Measurements from ENCODE around the gene CHORDC1. TPM values are rescaled to one million over a fixed set of nuclear protein-coding genes. Genes with fewer than 3 reads are reported as not detected.

Gene CHORDC1
- total RNA-seq, 1 donor from 2014 or later, result 59.2 TPM

DNA sequence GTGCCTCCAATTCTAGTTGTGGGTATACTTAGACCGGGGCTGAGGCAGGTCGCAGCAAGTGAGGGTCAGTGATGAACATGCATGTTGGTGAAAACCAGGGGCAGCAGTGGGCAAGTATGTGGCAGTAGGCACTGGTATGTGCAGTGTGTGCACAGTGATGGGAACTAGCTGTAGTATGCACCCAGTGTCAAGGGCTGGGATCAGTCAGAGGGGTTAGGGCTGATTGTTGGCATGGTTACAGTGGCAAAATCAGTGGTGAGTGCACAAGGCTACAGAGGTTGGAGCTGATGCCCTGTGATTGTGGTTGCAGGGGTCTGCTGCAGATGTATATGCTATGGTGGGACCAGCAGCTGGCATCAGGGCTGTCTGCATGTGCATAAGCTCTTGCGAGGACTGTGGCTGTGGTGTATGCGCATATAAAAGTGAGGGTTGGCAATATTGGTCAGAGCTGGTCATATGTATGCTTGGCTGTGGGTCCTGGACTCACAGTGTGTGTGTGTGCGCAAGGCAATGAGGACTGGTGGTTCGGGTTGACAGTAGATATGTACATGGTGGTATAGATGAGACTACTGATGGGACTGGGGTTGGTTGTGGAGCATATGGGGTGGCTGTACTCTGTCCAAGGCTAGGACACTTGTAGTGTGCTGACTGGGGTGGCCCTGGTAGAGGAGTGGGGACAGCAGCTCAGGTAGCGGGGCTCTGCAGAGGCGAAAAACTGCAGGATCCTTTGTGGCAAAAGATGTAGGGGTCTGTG lies 33.7 kb upstream of the CHORDC1 start:
- FAIRE-seq (no peak), DNase-seq (ENCODE audit: low read depth) (no peak)
- Histone ChIP-seq H3K27me3 (ENCODE audit: insufficient read depth, low read length) (no peaks in the 10 kb centered on the region), H4K20me1 (ENCODE audit: insufficient read depth, low read length) (no peaks in the 10 kb centered on the region), H3K9ac (ENCODE audit: low read length) (no peak overlapping the region), H3K36me3 (ENCODE audit: insufficient read depth, low read length) (no peaks in the 10 kb centered on the region), H3K4me1 (ENCODE audit: insufficient read depth, low read length) (no peaks in the 10 kb centered on the region), H3K4me2 (ENCODE audit: low read length) (no peak overlapping the region), H3K79me2 (ENCODE audit: insufficient read depth, low read length) (no peaks in the 10 kb centered on the region), H3K4me3 (ENCODE audit: insufficient read depth, low read depth, low read length) (no peak overlapping the region), H3K27ac (ENCODE audit: low read depth, low read length) (no peak overlapping the region), H2AFZ (ENCODE audit: low read depth, low read length) (no peak overlapping the region), H3K9me3 (ENCODE audit: insufficient read depth, low read depth, low read length) (no peaks in the 10 kb centered on the region)
- Mint-ChIP-seq H3K4me1 (ENCODE audit: low read depth, unreplicated experiment) (peaks cover 6% of the 10 kb centered on the region), H3K27me3 (ENCODE audit: low read depth, unreplicated experiment) (peaks cover 4% of the 10 kb centered on the region), H3K9me3 (ENCODE audit: unreplicated experiment) (peaks cover 6% of the 10 kb centered on the region), H3K27ac (ENCODE audit: unreplicated experiment) (no peak overlapping the region), H3K36me3 (ENCODE audit: low read depth, unreplicated experiment) (no peaks in the 10 kb centered on the region), H3K4me3 (ENCODE audit: unreplicated experiment) (no peak overlapping the region)
- TF ChIP-seq CTCF (IDR thresholded peaks at IDR 0.05; ENCODE audit: insufficient read depth, low read depth, low read length) (no peak), EZH2 (IDR thresholded peaks at IDR 0.05; ENCODE audit: insufficient read depth, low read length) (no peak)

DNA sequence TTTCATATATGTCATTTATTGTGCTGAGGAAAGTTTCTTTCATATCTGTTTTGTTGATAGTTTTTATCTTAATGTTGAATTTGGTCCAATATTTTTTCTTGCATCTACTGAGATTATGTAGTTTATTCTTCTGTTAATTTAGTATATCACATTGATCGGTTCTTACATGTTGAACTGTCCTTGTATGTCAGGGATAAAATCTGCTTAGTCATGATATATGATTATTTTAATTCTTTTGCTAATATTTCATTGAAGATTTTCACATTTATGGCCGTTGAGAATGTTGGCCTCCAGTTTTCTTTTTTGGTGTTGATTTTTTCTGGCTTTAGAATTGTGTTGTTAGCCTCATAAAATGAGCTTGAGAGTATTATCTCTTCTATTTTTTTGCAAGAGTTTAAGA lies 31.2 kb upstream of the CHORDC1 start:
- H3K27ac ChIP-seq (ENCODE audit: low read depth, low read length), result no peak overlapping the region

More for the DNA sequence above, 31.2 kb upstream of the CHORDC1 start:
- Histone ChIP-seq H3K9ac (ENCODE audit: low read length) (no peak overlapping the region), H3K4me2 (ENCODE audit: low read length) (no peak overlapping the region), H3K79me2 (ENCODE audit: insufficient read depth, low read length) (no peaks in the 10 kb centered on the region), H3K9me3 (ENCODE audit: insufficient read depth, low read depth, low read length) (no peaks in the 10 kb centered on the region), H3K4me3 (ENCODE audit: insufficient read depth, low read depth, low read length) (no peak overlapping the region), H4K20me1 (ENCODE audit: insufficient read depth, low read length) (no peaks in the 10 kb centered on the region), H3K27me3 (ENCODE audit: insufficient read depth, low read length) (no peaks in the 10 kb centered on the region), H3K4me1 (ENCODE audit: insufficient read depth, low read length) (no peaks in the 10 kb centered on the region), H3K36me3 (ENCODE audit: insufficient read depth, low read length) (no peaks in the 10 kb centered on the region), H2AFZ (ENCODE audit: low read depth, low read length) (no peak overlapping the region)
- Mint-ChIP-seq H3K4me3 (ENCODE audit: unreplicated experiment) (no peak overlapping the region), H3K27me3 (ENCODE audit: low read depth, unreplicated experiment) (peaks cover 4% of the 10 kb centered on the region), H3K9me3 (ENCODE audit: unreplicated experiment) (peaks cover 6% of the 10 kb centered on the region), H3K27ac (ENCODE audit: unreplicated experiment) (peak overlapping the region; percentile 55), H3K4me1 (ENCODE audit: low read depth, unreplicated experiment) (peaks cover 6% of the 10 kb centered on the region), H3K36me3 (ENCODE audit: low read depth, unreplicated experiment) (no peaks in the 10 kb centered on the region)
- DNase-seq (ENCODE audit: low read depth) (no peak), FAIRE-seq (no peak)
- no peak for TF ChIP-seq CTCF (IDR thresholded peaks at IDR 0.05; ENCODE audit: insufficient read depth, low read depth, low read length)
- TF ChIP-seq EZH2 (IDR thresholded peaks at IDR 0.05; ENCODE audit: insufficient read depth, low read length), result no peak
